ENCODE data around the gene UHRF1.

Gene UHRF1

GRCh38 chr19:4902796-4903195, 6.5 kb upstream of the UHRF1 start, which contains the start of gene ARRDC5:
TSS of gene ARRDC5 (minus strand) at chr19:4902896. CDS start at chr19:4902825, 71 bp downstream.
- DNase-seq, result no peak

DNA sequence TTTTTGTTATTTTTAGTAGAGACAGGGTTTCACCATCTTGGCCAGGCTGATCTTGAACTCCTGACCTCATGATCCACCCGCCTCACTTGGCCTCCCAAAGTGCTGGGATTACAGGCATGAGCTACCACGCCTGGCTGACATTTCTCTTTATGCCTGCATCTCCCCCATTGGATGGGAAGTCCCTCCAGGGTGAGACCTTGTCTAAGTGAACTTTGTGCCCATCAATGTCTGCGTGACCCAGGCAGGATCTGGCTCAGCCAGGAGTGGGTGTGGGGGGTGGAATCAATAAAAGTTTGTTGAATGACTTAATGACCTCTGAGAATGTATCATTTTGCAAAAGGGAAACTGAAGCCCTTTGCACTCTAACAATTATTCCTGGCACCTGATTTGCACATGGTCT, 4.8 kb upstream of the UHRF1 start:
- no peak for DNase-seq

- DNase-seq, result no peak
These were observed 2.3 kb upstream of the UHRF1 start for GRCh38 chr19:4906963-4907362.

DNA sequence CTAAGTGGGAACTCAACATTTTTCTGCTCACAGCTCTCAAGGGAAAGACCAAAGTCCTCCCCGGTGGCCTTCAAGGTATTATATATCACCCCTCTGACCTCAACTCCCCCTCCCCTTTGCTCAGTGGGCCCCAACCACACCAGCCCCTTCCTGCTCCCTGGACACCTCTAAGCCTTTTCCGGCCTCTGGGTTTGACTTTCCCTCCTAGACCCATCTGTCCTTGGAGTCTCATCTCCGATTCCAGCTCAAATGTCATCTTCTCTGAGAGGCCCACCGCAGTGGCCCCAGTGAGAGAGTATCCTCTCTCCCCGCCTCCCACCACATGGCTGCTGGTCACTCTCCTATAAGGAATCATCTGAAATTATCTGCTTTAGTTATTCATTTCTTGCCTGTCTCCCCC, 941 bp upstream of the UHRF1 start:
- DNase-seq, result no peak

GRCh38 chr19:4908781-4909155, 533 bp upstream of the UHRF1 start:
- DNase-seq, result no peak

- DNase-seq, result peak; percentile 83 to 87
These were observed 744 bp downstream of the UHRF1 start for GRCh38 chr19:4909897-4910593.

- DNase-seq, result peak; percentile 35 to 54
These were observed 1.4 kb downstream of the UHRF1 start for GRCh38 chr19:4910594-4911281.

DNA sequence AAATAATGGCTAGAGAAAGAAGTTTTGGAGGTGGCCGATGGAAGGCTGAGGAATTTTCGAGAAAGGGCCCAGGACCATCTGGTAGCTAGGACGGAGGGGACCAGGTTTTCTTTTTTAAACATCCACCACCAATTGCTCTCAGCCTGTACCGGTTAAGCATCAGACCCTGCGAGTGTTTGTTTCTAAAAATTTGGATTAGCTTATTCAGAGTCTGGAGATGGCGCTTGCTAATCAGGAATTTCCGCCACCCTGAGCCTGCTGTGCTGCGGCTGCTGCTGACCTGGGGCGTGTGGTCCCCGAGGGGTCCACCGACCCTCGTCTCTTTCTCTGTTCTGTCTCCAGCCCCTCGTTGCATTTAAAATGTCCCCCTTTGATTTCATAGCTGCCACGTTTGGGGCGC, 2.0 kb downstream of the UHRF1 start:
- DNase-seq, result no peak

- DNase-seq, result peak; percentile 99
These were observed 2.7 kb downstream of the UHRF1 start for GRCh38 chr19:4911786-4912672.

GRCh38 chr19:4913996-4914735, 4.9 kb downstream of the UHRF1 start:
- no peak for DNase-seq

- peak; percentile 62 to 90 for DNase-seq
These were observed 5.6 kb downstream of the UHRF1 start for GRCh38 chr19:4914736-4915501.

GRCh38 chr19:4916292-4917082, 7.2 kb downstream of the UHRF1 start:
- no peak for DNase-seq

- DNase-seq, result no peak
These were observed 13.4 kb downstream of the UHRF1 start for GRCh38 chr19:4922530-4923275.

GRCh38 chr19:4923276-4923747, 14.0 kb downstream of the UHRF1 start:
- DNase-seq, result no peak

GRCh38 chr19:4929186-4929585, 19.9 kb downstream of the UHRF1 start:
- DNase-seq, result no peak

GRCh38 chr19:4930664-4931063, 21.4 kb downstream of the UHRF1 start:
- DNase-seq, result no peak

DNA sequence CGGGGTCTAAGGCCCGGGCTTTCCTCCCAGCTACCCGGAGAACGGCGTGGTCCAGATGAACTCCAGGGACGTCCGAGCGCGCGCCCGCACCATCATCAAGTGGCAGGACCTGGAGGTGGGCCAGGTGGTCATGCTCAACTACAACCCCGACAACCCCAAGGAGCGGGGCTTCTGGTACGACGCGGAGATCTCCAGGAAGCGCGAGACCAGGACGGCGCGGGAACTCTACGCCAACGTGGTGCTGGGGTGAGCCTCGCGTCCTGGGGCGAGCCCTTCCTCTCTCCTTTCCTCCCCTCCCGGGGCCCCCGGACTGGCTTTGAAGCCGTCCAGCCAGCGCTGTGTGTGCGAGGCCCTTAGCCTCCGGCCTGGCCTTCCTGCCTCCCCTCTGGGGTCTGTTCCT, 23.4 kb downstream of the UHRF1 start:
- DNase-seq, result no peak

GRCh38 chr19:4933528-4933927, 24.2 kb downstream of the UHRF1 start:
- DNase-seq, result no peak

DNA sequence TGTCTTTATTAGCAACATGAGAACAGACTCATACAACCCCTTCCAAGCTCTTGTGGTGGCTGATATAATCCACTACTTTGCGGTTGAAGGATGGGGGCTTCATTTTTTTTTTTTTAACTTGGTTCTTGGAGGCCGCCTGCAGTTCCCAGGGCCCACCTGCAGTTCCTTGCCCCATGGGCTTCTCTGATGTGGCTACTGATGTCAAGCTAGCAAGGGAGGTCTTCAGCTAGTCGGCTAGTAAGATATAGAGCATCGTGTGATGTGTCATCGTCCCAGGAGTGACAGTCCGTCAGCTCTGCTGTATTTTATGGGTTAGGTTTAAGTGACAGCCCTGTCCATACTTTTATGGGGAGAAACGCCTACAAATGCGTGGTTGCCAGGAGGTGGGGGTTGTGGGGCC, 26.1 kb downstream of the UHRF1 start:
- DNase-seq, result no peak

GRCh38 chr19:4937060-4937459, 27.8 kb downstream of the UHRF1 start:
- DNase-seq, result no peak

Measured in SW 1271 (cell line).